ENCODE results near the gene DCC.

The DCC gene

DNA sequence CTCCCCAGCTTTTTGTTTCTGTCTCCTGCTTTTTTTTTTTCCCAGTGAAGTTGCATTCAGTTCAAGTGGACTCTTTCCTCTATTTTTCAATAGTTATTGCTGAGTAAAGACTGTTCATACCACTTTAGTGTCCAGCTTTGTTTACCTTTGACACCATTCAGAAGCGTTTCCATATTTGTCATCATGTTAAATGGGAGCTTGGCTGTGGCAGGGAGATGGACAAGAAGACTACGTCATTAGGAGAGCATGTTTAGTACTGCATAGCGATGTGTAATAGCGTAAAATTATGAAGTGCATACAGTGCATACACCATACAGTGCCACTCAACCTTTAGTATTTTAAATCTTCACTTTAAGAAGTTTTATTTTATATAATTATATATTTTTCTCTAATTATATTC lies 655.9 kb downstream of the DCC start:
- Mint-ChIP-seq H3K27ac (no peak overlapping the region), H3K9me3 (no peaks in the 10 kb centered on the region), H3K27me3 (ENCODE audit: low read depth, poor library complexity) (peaks cover 4% of the 10 kb centered on the region), H3K4me3 (no peak overlapping the region), H3K4me1 (peaks cover 15% of the 10 kb centered on the region), H3K36me3 (ENCODE audit: low read depth) (no peaks in the 10 kb centered on the region)
- TF ChIP-seq, protein P1, sequence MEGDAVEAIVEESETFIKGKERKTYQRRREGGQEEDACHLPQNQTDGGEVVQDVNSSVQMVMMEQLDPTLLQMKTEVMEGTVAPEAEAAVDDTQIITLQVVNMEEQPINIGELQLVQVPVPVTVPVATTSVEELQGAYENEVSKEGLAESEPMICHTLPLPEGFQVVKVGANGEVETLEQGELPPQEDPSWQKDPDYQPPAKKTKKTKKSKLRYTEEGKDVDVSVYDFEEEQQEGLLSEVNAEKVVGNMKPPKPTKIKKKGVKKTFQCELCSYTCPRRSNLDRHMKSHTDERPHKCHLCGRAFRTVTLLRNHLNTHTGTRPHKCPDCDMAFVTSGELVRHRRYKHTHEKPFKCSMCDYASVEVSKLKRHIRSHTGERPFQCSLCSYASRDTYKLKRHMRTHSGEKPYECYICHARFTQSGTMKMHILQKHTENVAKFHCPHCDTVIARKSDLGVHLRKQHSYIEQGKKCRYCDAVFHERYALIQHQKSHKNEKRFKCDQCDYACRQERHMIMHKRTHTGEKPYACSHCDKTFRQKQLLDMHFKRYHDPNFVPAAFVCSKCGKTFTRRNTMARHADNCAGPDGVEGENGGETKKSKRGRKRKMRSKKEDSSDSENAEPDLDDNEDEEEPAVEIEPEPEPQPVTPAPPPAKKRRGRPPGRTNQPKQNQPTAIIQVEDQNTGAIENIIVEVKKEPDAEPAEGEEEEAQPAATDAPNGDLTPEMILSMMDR (IDR thresholded peaks at IDR 0.05) = no peak
- DNase-seq = no peak

DNA sequence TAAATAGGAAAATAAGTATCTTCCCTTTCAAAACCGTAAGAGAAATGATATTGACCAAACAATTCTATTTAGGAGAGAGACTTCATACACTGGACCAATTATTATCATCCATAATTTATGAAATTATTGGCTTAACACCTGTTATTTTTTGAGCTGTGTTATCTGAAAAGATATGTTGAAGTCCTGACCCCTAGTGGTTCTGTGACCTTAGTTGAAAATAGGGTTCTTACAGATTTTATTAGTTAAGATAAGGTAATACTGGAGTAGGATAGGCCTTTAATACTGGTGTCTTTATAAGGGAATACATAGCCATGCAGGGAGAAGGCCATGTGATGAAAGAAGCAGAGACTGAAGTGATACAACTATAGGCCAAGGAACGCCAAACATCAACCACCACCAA lies 659.6 kb downstream of the DCC start:
- Mint-ChIP-seq H3K36me3 (ENCODE audit: low read depth) (no peaks in the 10 kb centered on the region), H3K27ac (peak overlapping the region; percentile 57)

DNA sequence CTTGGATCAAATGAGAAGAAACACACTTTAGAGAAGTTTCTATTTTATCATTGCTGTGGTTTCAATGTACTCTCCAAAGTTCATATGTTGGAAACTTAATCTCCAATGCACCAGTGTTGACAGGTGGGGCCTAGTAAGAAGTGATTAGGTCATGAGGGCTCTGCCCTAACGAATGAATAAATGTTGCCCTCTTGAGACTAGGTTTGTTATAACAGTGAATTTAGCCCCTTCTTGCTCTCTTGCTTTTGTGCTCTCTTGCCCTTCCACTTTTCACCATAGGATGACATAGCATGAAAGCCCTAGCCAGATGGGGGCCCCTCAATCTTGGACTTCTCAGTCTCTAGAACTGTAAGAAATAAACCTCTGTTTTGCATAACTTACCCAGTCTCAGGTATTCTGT lies 664.8 kb downstream of the DCC start:
- no peaks in the 10 kb centered on the region for H3K9me3 Mint-ChIP-seq
- H3K4me1 Mint-ChIP-seq = no peaks in the 10 kb centered on the region
- TF ChIP-seq, protein P1 (IDR thresholded peaks at IDR 0.05) = no peak
- no peak overlapping the region for H3K4me3 Mint-ChIP-seq
- H3K36me3 Mint-ChIP-seq (ENCODE audit: low read depth) = no peaks in the 10 kb centered on the region
- H3K27me3 Mint-ChIP-seq (ENCODE audit: low read depth, poor library complexity) = peaks cover 3% of the 10 kb centered on the region
- H3K27ac Mint-ChIP-seq = no peak overlapping the region
- DNase-seq = no peak

More for the DNA sequence above, 659.6 kb downstream of the DCC start:
- Mint-ChIP-seq H3K4me1 (peaks cover 15% of the 10 kb centered on the region), H3K9me3 (no peaks in the 10 kb centered on the region), H3K4me3 (no peak overlapping the region), H3K27me3 (ENCODE audit: low read depth, poor library complexity) (peaks cover 6% of the 10 kb centered on the region)
- no peak for DNase-seq
- TF ChIP-seq, protein P1 (IDR thresholded peaks at IDR 0.05) = no peak

DNA sequence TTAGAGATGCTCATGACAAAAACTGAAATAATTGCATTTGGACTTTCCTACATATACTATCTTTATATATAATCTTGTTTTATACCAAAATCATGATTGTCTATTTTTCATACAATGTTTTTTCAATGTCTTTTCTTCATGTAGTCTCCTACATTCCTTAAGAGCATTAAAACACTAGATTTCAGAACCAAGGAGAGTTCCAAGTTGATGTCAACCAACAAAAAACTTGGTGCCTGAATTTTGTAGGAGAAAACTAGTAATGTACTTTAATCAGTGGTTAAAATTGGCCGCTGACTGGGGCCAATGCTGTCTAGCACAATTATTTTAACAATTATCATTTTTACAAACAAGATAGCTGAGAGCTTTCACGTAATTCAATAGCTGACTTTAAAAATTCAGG lies 678.8 kb downstream of the DCC start:
- H3K27ac Mint-ChIP-seq = no peak overlapping the region
- no peaks in the 10 kb centered on the region for H3K4me1 Mint-ChIP-seq
- DNase-seq = no peak
- no peaks in the 10 kb centered on the region for H3K9me3 Mint-ChIP-seq
- TF ChIP-seq, protein P1 (IDR thresholded peaks at IDR 0.05) = no peak
- no peaks in the 10 kb centered on the region for H3K27me3 Mint-ChIP-seq (ENCODE audit: low read depth, poor library complexity)
- H3K4me3 Mint-ChIP-seq = no peak overlapping the region
- no peaks in the 10 kb centered on the region for H3K36me3 Mint-ChIP-seq (ENCODE audit: low read depth)

DNA sequence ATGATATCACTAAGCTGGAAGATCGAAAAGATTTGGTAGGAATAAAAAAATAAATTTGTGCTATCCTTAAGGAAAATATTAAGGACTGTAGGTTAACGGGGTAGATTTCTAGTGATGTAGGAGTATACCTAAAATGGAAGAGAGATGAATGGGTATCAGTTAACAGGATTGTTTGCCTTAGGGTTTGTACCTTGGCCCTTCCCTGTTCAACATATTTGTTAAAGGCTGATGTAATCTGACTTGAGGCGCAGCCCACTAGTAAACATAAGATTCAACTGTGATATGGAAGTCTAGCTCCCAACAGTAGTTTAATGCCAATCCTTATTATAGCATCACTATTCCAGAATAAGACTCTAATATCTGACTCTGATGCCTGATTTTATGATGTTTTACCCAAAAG lies 685.2 kb downstream of the DCC start:
- DNase-seq = no peak
- Mint-ChIP-seq H3K27ac (no peak overlapping the region), H3K9me3 (no peaks in the 10 kb centered on the region), H3K27me3 (ENCODE audit: low read depth, poor library complexity) (no peaks in the 10 kb centered on the region), H3K36me3 (ENCODE audit: low read depth) (no peaks in the 10 kb centered on the region), H3K4me1 (no peaks in the 10 kb centered on the region), H3K4me3 (no peak overlapping the region)
- TF ChIP-seq, protein P1 (IDR thresholded peaks at IDR 0.05) = no peak

DNA sequence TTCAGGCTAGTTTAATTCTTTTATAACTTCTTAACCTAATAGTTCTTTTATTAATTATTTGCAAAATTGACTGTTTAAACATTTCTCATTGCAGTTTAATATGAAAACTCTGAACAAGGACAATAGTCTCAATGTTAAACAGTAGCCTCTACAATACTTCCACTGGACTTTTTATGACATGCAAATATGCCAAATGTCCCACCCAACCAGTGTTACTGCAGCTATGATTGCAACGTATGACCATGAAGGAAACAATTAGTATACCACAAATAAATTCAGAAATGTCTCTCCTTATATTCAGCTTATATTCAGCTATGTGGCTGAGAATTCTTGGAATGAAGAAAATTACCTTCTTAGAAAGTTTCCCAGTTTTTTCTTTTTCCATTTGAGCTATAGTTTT lies 688.6 kb downstream of the DCC start:
- no peak overlapping the region for H3K27ac Mint-ChIP-seq
- no peaks in the 10 kb centered on the region for H3K4me1 Mint-ChIP-seq
- no peak overlapping the region for H3K4me3 Mint-ChIP-seq
- H3K9me3 Mint-ChIP-seq = no peaks in the 10 kb centered on the region
- no peaks in the 10 kb centered on the region for H3K36me3 Mint-ChIP-seq (ENCODE audit: low read depth)
- no peaks in the 10 kb centered on the region for H3K27me3 Mint-ChIP-seq (ENCODE audit: low read depth, poor library complexity)
- no peak for DNase-seq
- TF ChIP-seq, protein P1 (IDR thresholded peaks at IDR 0.05) = no peak

All from nephron progenitor cell (in vitro differentiated cells).